Liver (tissue), 10 donors: Measurements from ENCODE around the gene ARAF. TPM values are rescaled to one million over a fixed set of nuclear protein-coding genes. Genes with fewer than 3 reads are reported as not detected.

Source experiments
- DNase-seq: peaks from one replicate; pipeline ENCODE4 v3.0.0-alpha.2; 2017; ENCODE audit warnings: low spot score
- H3K27ac ChIP-seq, 2 donors: one replicate each; pipeline ENCODE4 v1.7.0; 2013; ENCODE audit warnings: inconsistent platforms in 2 of 2, low read length in 2 of 2, control low read depth in 1 of 2, low read depth in 1 of 2, mild to moderate bottlenecking in 1 of 2
- H3K27me3 ChIP-seq, 4 donors: one replicate each; pipeline versions ENCODE4 v1.6.1 to v1.7.0; 2013; ENCODE audit warnings: low read length in 3 of 4, inconsistent platforms in 1 of 4, mild to moderate bottlenecking in 1 of 4, moderate library complexity in 1 of 4; ENCODE audit not compliant: control insufficient read depth in 4 of 4, insufficient read depth in 4 of 4
- H3K36me3 ChIP-seq, 4 donors: one replicate each; pipeline versions ENCODE4 v1.6.1 to v1.7.0; 2013; ENCODE audit warnings: low read length in 3 of 4, mild to moderate bottlenecking in 3 of 4, low read depth in 1 of 4, moderate library complexity in 1 of 4; ENCODE audit not compliant: control insufficient read depth in 4 of 4, insufficient read depth in 3 of 4
- H3K4me1 ChIP-seq, 4 donors: one replicate each; pipeline versions ENCODE4 v1.6.1 to v1.7.0; 2013; ENCODE audit warnings: low read length in 3 of 4, mild to moderate bottlenecking in 3 of 4, moderate library complexity in 1 of 4; ENCODE audit not compliant: control insufficient read depth in 4 of 4, insufficient read depth in 4 of 4
- H3K4me3 ChIP-seq, 3 donors: one replicate each; pipeline versions ENCODE4 v1.6.1 to v1.7.0; 2013; ENCODE audit warnings: low read length in 3 of 3, control low read depth in 1 of 3, low read depth in 1 of 3, mild to moderate bottlenecking in 1 of 3
- H3K9ac ChIP-seq, 2 donors: one replicate each; pipeline ENCODE4 v1.7.0; 2013; ENCODE audit warnings: low read length in 2 of 2, mild to moderate bottlenecking in 2 of 2, moderate library complexity in 2 of 2, control low read depth in 1 of 2, low read depth in 1 of 2
- H3K9me3 ChIP-seq, 4 donors: one replicate each; pipeline versions ENCODE4 v1.6.1 to v1.7.0; 2013; ENCODE audit warnings: low read length in 3 of 4; ENCODE audit not compliant: control insufficient read depth in 4 of 4
- REST ChIP-seq: IDR thresholded peaks from 2 replicates; pipeline ENCODE4 v1.6.1; 2016; ENCODE audit warnings: antibody characterized with exemption, mild to moderate bottlenecking
- RXRA ChIP-seq, 2 donors: IDR thresholded peaks; 2 replicates each; pipeline ENCODE4 v1.6.1; 2017 to 2018; ENCODE audit warnings: antibody characterized with exemption in 2 of 2, mild to moderate bottlenecking in 1 of 2
- YY1 ChIP-seq: IDR thresholded peaks from 2 replicates; pipeline ENCODE4 v1.6.1; 2016; ENCODE audit warnings: antibody characterized with exemption, mild to moderate bottlenecking
- WGBS: extraction: QIAGEN DNeasy Blood & Tissue Kit; methylation state at CpG from one replicate; pipeline ENCODE4 v1.1.7; 2013; 5-methylcytosine and 5-hydroxymethylcytosine counted together
- polyA plus RNA-seq, 2 donors: library from polyadenylated mRNA; stranded (reverse) in 1 of 2; unstranded in 1 of 2; fragments of 200-250 nt in 1 of 2; fragments of >200 nt in 1 of 2; fragmentation: Nextera tagmentation in 1 of 2; extraction: Ambion mirVana in 1 of 2; gene quantifications; one replicate each; pipeline versions ENCODE4 v1.2.1 to v1.2.3, GENCODE V29; 2013 to 2015
- small RNA-seq: library from RNA; depleted of rRNA; stranded (forward); fragments of <200 nt; gene quantifications from one replicate; pipeline ENCODE3, GENCODE V24; 2014
- total RNA-seq, 2 donors: library from RNA; depleted of rRNA; stranded (reverse); fragments of >200 nt; gene quantifications; one replicate each; pipeline ENCODE4 v1.2.3, GENCODE V29; 2014
- donor health status: healthy.
- donor health status: healthy.
- donor health status: healthy.
- donor health status: healthy.
- donor health status: healthy.

The ARAF gene
- total and polyA plus RNA-seq, 4 donors: 16.2 to 59.8 (median 38.9) TPM

- H3K4me1 ChIP-seq: peaks cover 0 to 4% (median 0%) of the 10 kb centered on the region in 4 donors
- no peaks in the 10 kb centered on the region for H3K36me3 ChIP-seq
- no peak overlapping the region for H3K9ac ChIP-seq
- TF ChIP-seq RXRA (IDR thresholded peaks at IDR 0.05): no peak
- TF ChIP-seq YY1: no peak
- no peak for TF ChIP-seq REST
- H3K27me3 ChIP-seq: no peaks in the 10 kb centered on the region
- no peak overlapping the region for H3K4me3 ChIP-seq
- H3K27ac ChIP-seq: no peak overlapping the region
- no peak for DNase-seq
- H3K9me3 ChIP-seq: no peaks in the 10 kb centered on the region
- 47% methylated on average over 9 of the region's 9 CpGs for WGBS
These were observed 59.3 kb downstream of the ARAF start for GRCh38 chrX:47620303-47620685.

Small RNAs within 50 kb of the gene (small RNA-seq; reads per million reads assigned to genes)
- not detected for gene MIR4769

Other genes starting within 250 kb of the ARAF start
- under 1 TPM in 1 of 2 donors, not detected in 1; 0.05 TPM for gene ZNF157, start 190.6 kb upstream of the ARAF start, total RNA-seq
- gene ZNF157, start 190.6 kb upstream of the ARAF start, polyA plus RNA-seq: not detected
- gene ZNF41, start 78.0 kb upstream of the ARAF start, total RNA-seq: 1 to 10 TPM; 2.9 to 5.0 TPM
- gene ZNF41, start 78.0 kb upstream of the ARAF start, polyA plus RNA-seq: 1 to 10 TPM; 1.9 to 2.2 TPM
- gene TIMP1, start 21.2 kb downstream of the ARAF start, total RNA-seq: 10 to 100 TPM; 18.0 to 79.4 TPM
- 1,000 to 10,000 TPM in 1 of 2 donors, 100 to 1,000 TPM in 1; 213 to 1,609 TPM for gene TIMP1, start 21.2 kb downstream of the ARAF start, polyA plus RNA-seq
- gene SYN1, start 58.7 kb downstream of the ARAF start, total RNA-seq: under 1 TPM; 0.09 to 0.33 TPM
- gene SYN1, start 58.7 kb downstream of the ARAF start, polyA plus RNA-seq: 1 to 10 TPM in 1 of 2 donors, under 1 TPM in 1; 0.86 to 2.5 TPM
- 10 to 100 TPM; 14.1 to 19.0 TPM for gene CFP, start 68.7 kb downstream of the ARAF start, total RNA-seq
- gene CFP, start 68.7 kb downstream of the ARAF start, polyA plus RNA-seq: 10 to 100 TPM; 10.0 to 26.0 TPM
- gene ELK1, start 89.4 kb downstream of the ARAF start, total RNA-seq: 10 to 100 TPM in 1 of 2 donors, 1 to 10 TPM in 1; 6.2 to 14.1 TPM
- gene ELK1, start 89.4 kb downstream of the ARAF start, polyA plus RNA-seq: 10 to 100 TPM in 1 of 2 donors, 1 to 10 TPM in 1; 9.1 to 20.2 TPM
- 10 to 100 TPM; 34.0 to 62.1 TPM for gene UXT, start 98.0 kb downstream of the ARAF start, total RNA-seq
- 10 to 100 TPM; 68.5 to 99.0 TPM for gene UXT, start 98.0 kb downstream of the ARAF start, polyA plus RNA-seq